ENCODE data around the gene DDX54.

The DDX54 gene

DNA sequence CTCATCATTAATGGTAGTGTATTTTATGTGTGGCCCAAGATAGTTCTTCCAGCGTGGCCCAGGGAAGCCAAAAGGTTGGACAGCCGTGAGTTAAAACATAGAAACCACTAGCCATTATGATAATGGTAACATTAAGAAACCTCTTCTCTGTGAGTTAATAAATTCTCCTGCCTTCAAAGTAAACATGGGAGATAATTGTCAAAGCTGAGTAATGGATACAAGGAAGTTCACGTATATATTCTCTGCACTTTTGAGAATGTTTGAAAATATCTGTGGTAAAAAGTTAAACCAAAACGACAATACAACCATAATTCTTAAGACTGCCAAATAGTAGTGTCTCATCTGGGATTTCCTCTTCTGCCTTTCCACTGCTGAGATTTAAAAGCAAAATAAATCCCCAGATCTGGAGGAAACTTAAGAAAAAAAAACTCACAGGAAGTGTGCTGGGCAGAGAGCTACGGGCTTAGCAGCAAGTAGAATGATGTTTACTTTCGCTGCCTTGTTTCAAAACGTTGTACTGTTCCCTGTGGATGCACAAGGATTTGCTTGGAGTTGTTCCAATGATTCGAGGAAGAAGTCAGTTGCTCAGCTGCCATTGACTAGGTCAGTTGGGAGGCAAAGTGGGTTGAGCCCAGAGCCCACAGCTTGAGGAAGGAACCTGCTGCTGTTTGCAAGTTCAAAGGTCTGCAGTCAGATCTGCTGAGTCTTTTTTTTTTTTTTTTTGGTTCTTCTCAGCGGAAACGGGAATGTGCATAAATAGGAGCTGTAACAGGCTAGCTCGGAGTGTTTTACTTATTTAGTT is 37.7 kb upstream of the DDX54 start:
- TF ChIP-seq CTCF (conservative IDR thresholded peaks at IDR 0.05), result no peak
- H3K27ac ChIP-seq, result peak overlapping the region; percentile 94

DNA sequence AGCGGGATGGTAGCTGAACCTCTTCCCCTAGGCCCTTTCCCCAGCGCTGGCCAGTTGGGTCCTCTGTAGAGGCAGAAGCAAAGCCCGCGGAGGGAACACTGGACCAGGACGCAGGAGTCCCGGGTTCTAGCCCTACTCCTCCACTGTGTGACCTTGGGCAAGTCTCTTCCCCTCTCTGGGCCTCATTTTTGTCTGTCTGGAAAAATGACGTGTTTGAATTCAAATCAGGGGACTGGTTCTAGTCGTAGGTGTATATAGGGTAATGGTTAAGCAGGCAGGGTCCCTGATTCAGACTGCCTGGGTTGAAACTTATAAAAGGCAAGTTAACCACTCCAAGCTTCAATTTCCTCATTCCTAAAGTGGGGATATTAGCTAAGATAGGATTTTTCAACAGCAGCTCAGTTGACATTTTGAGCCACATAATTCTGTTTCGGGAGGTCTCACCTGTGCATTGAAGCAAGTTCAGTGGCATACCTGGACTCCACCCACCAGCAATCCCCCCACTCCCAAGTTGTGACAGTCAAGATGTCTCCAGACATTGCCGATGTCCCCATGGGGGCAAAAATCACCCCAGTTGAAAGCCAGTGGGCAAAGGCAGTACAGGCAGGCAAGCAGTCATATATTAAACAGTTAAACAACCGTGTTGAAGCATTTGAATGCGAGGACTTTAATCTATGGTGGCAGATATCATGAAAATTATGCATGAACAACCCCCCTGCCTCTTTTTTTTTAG is 36.9 kb upstream of the DDX54 start:
- TF ChIP-seq CTCF (conservative IDR thresholded peaks at IDR 0.05), result no peak
- peak overlapping the region; percentile 94 for H3K27ac ChIP-seq

GRCh38 chr12:113221181-113221996 is 36.1 kb upstream of the DDX54 start, which contains the start of gene TPCN1:
TSS of gene TPCN1 (plus strand) at chr12:113221464. CDS start at chr12:113226853, 5,389 bp downstream.
- peak within 1 kb of the TSS; percentile 94 for H3K27ac ChIP-seq
- no peak for TF ChIP-seq CTCF (conservative IDR thresholded peaks at IDR 0.05)

- no peak for TF ChIP-seq CTCF (conservative IDR thresholded peaks at IDR 0.05)
- H3K27ac ChIP-seq, result peak overlapping the region; percentile 94
These were observed 35.4 kb upstream of the DDX54 start for GRCh38 chr12:113220593-113221180.

DNA sequence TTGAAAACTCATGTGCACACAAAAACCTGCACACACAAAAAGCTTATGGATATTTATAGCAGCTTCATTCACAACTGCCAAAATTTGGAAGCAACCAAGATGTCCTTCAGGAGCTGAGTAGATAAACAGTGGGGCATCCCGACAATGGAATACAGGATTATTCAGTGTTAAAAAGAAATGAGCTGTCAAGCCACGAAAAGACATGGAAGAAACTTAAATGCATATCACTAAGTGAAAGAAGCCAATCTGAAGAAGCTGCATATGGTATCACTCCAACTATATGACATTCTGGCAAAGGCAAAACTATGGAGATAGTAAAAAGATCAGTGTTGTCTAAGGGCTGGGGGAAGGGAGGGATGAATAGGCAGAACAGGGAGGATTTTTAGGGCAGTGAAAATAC is 30.7 kb upstream of the DDX54 start:
- H3K27ac ChIP-seq, result no peak overlapping the region
- no peak for TF ChIP-seq CTCF (conservative IDR thresholded peaks at IDR 0.05)

- no peak overlapping the region for H3K27ac ChIP-seq
- TF ChIP-seq CTCF (conservative IDR thresholded peaks at IDR 0.05), result no peak
These were observed 29.7 kb upstream of the DDX54 start for GRCh38 chr12:113214895-113215400.

Data from VCaP (cell line).